GM21619 (cell line): Measurements from ENCODE around the gene SLC6A8.
"Not testable (repeated sequence)": the region's sequence is repeated elsewhere in the genome, so short reads cannot be mapped to it uniquely, and the experiment has no call there.

ENCODE experiments used
- ATAC-seq: cut with Tn5 transposase; IDR thresholded peaks from one replicate; pipeline ENCODE4 v1.9.1; 2021; ENCODE audit not compliant: unreplicated experiment

Gene SLC6A8

DNA sequence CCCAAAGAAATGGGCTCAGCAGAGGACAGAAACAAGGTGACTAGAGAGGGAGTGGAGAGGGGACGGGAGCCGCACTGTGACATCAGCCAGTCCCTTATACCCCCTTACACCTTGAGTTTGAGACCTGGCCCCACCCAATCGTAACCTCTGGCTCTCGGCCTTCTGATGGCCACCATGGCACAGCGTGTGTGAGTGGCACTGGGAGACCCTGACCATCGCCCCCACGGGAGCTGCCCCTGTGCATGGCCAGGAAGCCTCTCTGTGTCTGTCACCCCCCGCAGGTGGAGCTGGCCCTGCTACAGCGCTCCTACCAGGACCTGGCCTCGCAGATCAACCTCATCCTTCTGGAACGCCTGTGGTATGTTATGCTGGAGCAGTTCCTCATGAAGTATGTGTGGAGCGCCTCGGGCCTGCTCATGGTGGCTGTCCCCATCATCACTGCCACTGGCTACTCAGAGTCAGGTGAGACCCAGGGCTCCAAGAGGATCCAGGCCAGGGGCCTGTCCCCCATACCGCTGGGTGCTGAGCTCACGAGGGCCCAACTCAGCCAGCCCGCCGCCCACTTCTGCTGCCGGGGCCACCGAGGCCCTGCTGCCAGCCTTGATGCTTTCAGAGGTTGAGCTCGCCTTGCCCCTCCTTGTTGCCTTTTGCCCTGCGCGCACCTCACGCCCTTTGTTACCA, 41.4 kb downstream of the SLC6A8 start:
- no peak for ATAC-seq

GRCh38 chrX:153730115-153730514, 42.4 kb downstream of the SLC6A8 start:
- ATAC-seq = not testable (repeated sequence)

DNA sequence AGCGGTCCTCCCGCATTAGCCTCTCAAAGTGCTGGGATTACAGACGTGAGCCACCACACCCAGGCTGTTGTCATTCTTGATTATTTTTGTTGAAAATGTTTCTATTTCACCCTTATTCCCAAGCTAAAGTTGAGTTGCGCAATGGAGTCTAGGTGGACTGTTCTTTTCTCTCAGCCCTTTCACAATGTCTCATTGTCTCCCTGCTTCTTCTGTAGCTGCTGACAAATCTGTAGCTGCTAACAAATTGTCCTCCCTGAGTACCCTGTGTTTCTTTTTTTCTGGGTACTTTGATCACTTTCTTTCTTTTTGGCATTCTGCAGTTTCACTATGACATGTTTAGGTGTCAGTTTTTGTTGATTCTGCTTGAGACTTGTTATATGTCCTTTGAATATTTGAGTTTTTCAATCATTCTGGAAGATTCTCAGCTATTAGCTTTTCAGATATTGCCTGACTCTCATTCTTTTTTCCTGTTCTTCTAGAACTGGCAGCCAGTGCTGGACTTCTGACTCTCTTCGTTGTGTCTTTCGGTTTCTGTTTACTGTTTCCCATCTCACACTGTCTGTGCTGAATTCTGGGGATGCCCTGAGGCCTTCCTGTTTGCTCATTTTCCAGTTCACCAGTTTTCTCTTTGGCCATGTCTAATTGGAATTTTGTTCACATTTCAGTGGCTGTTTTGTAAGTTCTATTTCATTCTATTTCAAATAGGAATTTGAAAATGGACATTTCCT, 43.6 kb downstream of the SLC6A8 start:
- no peak for ATAC-seq

DNA sequence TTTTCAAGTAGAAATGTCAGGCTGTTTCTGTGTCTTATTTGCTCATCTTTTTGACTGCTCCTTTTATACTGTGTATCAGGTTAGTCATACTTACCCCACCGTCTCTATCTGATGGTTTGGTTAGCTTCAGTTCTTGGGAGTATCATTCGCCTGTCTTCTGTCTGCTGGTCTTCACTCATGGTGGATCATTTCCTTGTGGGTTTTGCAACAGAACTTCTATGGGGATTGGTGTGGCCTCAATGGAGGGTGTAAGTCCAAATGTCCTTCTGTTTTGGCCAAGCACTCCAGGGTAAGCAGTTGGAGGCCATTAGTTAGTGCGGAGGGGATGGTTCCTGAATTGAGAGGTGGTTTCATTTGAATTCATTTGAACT, 44.1 kb downstream of the SLC6A8 start:
- ATAC-seq = no peak

DNA sequence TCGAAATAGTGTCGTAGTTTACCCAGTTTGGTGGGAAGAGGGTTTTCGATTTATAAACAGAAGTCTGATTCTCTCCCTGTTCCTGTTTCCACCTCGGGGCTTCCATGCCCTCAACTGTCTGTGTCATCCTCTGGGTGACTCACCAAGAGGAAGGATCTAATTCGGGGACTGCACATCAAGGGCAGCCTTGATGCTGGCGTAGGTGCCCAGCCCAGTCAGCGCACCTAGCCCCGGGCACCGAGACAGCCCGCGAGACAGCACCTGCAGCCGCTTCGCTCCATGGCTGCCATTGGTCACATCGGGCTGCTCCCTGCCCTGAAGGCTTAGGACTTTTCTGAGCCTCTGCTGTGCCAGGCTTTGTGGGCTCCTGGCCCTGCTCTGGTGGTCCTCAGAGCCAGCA, 44.7 kb downstream of the SLC6A8 start:
- ATAC-seq = no peak

GRCh38 chrX:153733651-153734240, 46.0 kb downstream of the SLC6A8 start:
- no peak for ATAC-seq

- ATAC-seq = no peak
Measured at GRCh38 chrX:153734871-153735270, 47.1 kb downstream of the SLC6A8 start.

DNA sequence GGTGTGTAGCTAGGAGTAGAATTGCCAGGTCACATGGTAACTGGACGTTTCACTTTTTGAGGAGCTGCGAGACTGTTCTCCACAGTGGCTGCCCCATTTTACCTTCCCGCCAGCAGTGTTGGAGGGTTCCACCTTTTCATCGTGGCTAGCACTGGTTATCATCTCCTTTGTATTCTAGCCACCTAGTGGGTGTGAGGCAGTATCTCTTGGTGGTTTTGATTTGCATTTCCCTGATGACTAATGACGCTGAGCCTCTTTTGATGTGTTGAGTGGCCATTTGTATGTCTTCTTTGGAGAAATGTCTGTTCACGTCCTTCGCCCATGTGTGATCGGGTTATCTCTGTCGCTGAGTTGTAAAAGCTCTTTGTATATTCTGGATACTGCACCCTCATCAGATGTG, 47.5 kb downstream of the SLC6A8 start:
- ATAC-seq = no peak

DNA sequence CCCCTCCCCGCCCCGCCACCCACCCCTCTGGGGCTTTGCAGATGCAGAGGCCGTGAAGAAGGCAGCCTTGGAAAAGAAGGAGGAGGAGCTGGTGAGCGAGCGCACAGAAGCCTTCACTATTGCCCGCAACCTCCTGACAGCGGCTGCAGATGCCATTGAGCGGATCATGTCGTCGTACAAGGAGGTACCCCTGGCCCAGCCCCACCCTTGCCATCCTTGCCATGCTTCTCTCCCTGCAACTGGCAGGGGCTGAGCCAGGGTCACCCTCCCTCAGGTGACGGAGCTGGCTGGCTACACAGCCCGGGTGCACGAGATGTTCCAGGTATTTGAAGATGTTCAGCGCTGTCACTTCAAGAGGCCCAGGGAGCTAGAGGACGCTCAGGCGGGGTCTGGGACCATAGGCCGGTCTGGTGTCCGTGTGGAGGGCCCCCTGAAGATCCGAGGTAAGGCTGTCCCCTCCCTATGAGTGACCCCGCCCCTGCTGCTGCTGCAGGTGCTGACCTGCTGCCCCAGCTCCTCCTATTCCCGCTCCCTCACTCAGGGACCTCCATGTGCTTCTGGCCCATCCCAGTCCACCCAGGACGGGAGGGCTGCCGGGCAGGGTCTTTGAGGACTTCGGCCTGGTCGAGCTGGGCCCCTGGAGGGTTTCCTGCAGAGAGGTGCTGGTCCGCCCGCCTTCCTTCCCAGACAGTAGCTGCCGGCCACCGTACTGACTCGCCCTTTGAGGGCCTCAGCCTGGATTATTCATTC, 48.5 kb downstream of the SLC6A8 start:
- no peak for ATAC-seq

DNA sequence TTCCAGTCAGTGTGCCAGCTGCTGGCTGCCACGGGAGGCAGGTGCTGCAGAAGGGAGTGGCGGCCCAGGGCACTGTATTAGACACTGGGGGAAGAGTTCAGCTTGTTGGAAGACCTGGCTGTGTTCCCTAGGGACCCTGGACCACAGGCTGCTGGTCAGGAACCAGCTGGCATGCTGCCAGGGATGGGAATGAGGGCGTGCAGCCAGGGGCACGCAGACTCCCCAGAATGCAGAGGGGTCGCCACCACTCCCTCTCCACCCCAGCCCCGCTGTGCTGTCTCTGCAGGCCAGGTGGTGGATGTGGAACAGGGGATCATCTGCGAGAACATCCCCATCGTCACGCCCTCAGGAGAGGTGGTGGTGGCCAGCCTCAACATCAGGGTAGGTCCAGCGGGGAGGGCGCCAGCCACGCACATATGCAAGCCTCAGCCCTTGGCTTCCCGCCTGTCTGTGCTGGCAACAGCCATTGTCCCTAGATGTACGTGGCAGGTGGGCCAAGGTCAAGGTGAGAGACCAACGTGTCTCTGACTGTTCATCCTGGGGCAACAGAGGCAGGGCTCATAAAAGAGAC, 49.2 kb downstream of the SLC6A8 start:
- no peak for ATAC-seq

- ATAC-seq = no peak
Measured at GRCh38 chrX:153738056-153738605, 50.4 kb downstream of the SLC6A8 start.

GRCh38 chrX:153739754-153740486, 52.2 kb downstream of the SLC6A8 start:
- ATAC-seq = no peak

DNA sequence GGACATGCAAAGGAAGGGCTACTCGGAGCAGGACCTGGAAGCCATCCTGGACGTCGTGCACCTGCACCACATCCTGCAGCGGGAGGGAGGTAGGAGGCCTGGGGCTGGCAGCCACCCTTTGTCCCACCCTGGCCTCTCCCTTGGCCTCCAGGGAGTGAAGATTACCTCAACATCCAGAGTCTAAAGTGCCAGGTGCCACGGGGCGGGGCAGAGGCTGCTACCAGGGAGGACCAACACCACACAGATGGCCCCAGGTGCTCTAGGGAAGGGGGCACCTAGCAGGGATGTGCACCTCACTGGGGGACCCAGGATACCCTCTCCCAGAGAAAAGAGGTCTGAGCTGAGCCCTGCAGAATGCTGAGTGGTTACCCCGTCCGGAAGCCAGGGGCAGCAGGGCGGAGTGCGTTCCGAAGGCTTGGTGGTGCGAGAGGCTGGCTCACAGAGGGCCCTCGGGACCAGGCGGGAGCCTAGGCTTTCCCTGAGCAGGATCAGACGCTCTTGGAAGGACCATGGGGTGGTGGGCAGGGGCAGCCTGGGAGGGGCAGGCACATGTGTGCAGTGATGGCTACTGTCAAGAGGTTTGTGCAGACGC, 53.0 kb downstream of the SLC6A8 start:
- ATAC-seq = no peak

- ATAC-seq = no peak
Measured at GRCh38 chrX:153741446-153741845, 53.7 kb downstream of the SLC6A8 start.

DNA sequence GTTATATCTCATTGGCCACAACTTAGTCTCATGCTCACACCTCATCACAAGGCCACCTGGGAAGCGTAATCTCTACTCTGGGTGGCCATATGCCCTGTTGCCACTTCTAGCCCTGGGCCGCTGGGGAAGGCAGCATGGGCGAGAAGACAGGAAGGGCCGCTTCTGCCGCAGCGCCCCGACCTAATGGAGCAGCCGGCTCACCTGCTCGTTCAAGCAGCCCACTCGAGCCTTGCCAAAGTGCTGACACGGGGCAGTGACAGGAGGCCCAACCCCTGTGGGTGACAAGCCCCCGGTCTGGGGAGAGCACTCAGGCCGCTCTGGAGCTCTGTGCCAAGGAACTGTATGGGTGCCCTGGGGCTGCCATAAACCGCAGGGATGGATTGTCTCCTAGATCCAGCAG, 54.4 kb downstream of the SLC6A8 start:
- ATAC-seq = not testable (repeated sequence)

DNA sequence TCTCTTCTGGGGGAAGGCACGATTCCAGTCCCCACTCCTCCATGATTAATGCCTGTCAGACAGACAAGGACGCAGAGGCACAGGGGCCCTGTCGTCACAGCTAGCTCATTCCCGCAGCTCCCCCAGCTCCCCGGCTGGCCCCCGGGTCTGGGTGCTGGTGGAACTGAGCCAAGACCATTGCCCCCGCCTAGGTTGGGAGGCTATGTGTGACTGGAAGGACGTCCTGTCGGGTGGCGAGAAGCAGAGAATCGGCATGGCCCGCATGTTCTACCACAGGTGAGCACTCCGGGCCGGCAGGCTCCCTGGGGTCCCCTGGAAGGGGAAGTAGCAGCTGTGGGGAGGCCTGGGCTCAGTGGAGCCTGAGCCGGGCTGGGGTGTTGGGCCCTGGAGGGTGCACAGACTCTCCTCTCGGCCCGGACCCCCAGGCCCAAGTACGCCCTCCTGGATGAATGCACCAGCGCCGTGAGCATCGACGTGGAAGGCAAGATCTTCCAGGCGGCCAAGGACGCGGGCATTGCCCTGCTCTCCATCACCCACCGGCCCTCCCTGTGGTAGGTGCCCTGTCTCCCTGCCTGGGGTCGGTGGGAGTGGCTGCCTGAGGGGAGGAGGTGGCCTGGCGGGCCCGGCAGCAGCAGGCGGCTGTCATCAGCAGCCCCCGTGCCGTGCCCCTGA, 55.2 kb downstream of the SLC6A8 start:
- not testable (repeated sequence) for ATAC-seq

GRCh38 chrX:153743468-153744209, 55.9 kb downstream of the SLC6A8 start:
- not testable (repeated sequence) for ATAC-seq

DNA sequence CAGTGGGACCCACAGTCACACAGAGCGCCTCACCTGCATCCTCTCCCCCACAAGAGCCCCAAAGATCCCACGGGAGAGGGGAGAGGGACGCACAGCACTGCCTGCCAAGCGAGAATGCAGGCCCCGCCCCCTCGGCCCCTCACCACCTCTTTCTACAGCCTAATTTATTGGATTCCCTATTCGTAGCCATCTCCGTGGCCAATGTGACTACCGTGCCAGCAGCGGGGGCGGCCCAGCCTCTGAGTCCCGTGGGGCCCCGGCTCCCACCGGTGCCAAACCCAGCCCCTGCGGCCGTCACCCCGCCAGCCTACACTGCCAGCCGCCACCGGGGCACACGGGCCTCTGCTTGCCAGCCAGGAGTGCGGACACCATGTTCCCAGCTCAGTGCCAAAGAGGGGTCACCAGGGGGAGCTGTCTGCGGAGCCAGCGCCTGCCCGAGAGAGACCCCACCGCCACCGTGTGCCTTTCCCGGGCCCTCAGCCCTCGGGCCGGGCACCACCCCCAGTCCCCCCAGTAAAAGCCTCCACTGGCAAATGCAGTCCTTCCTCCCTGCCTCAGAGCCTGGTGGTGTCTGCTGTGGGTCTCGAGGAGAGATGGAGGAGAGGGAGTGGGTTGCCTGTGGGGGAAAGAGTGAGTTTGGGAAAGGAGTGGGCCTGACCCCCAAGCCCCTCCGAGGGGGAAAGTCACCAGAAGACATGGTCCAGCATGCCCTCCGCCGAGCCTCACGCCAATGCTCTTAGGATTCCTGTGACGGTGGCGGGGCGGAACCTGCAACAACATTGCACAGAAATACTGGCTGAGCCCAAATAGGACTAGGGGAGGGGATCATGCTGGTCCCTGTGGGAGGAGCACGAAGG, 56.7 kb downstream of the SLC6A8 start:
- no peak for ATAC-seq
